ENCODE data around the gene NOL8. TPM values are rescaled to one million over a fixed set of nuclear protein-coding genes. Genes with fewer than 3 reads are reported as not detected.

Gene NOL8
- total and polyA plus RNA-seq, 3 donors from 2014 or later, result 12.5 to 60.5 (median 46.0) TPM

- no peak for TF ChIP-seq CTCF (IDR thresholded peaks at IDR 0.05)
- TF ChIP-seq POLR2A (IDR thresholded peaks at IDR 0.05), result no peak
- 77 to 84% methylated on average over 2 of the region's 2 CpGs for WGBS, 2 donors
- Histone ChIP-seq H3K9me3 (no peaks in the 10 kb centered on the region), H3K27me3 (no peaks in the 10 kb centered on the region), H3K4me1 (no peaks in the 10 kb centered on the region), H3K27ac (no peak overlapping the region), H3K36me3 (ENCODE audit: low read depth, missing control alignments) (no peaks in the 10 kb centered on the region), H3K4me3 (no peak overlapping the region)
- intact Hi-C loops (cut with DNase I; ENCODE audit: low total_unique reads), result no loop called here
- DNase-seq, result no peak
These were observed 34.3 kb upstream of the NOL8 start for GRCh38 chr9:92359394-92359995.

GRCh38 chr9:92353051-92353450 lies 27.9 kb upstream of the NOL8 start:
- Histone ChIP-seq H3K9me3 (no peaks in the 10 kb centered on the region), H3K36me3 (ENCODE audit: low read depth, missing control alignments) (no peaks in the 10 kb centered on the region), H3K27ac (no peak overlapping the region), H3K27me3 (no peaks in the 10 kb centered on the region), H3K4me1 (no peaks in the 10 kb centered on the region), H3K4me3 (no peak overlapping the region)
- TF ChIP-seq CTCF (IDR thresholded peaks at IDR 0.05) (no peak), POLR2A (IDR thresholded peaks at IDR 0.05) (no peak)
- DNase-seq, result no peak
- intact Hi-C loops (cut with DNase I; ENCODE audit: low total_unique reads), result no loop called here
- 94 to 95% methylated on average over 6 of the region's 6 CpGs for WGBS, 2 donors

GRCh38 chr9:92350740-92351133 lies 25.6 kb upstream of the NOL8 start:
- Histone ChIP-seq H3K36me3 (ENCODE audit: low read depth, missing control alignments) (no peaks in the 10 kb centered on the region), H3K4me1 (no peaks in the 10 kb centered on the region), H3K27me3 (no peaks in the 10 kb centered on the region), H3K27ac (peak overlapping the region; percentile 18 to 65), H3K9me3 (no peaks in the 10 kb centered on the region), H3K4me3 (no peak overlapping the region)
- no peak for DNase-seq
- intact Hi-C loops (cut with DNase I; ENCODE audit: low total_unique reads), result no loop called here
- TF ChIP-seq CTCF (IDR thresholded peaks at IDR 0.05) (no peak), POLR2A (IDR thresholded peaks at IDR 0.05) (no peak)

- H3K27ac ChIP-seq, result peak overlapping the region; percentile 18 to 65
- intact Hi-C loops (cut with DNase I; ENCODE audit: low total_unique reads), result loop anchor here (10.0 kb wide), 1 partner anchor 295 kb away; no protein-coding TSS in a partner anchor
- H3K4me1 ChIP-seq, result no peaks in the 10 kb centered on the region
- 61 to 63% methylated on average over 7 of the region's 7 CpGs for WGBS, 2 donors
- H3K9me3 ChIP-seq, result no peaks in the 10 kb centered on the region
- H3K27me3 ChIP-seq, result no peaks in the 10 kb centered on the region
- TF ChIP-seq CTCF (IDR thresholded peaks at IDR 0.05), result no peak
- no peak for DNase-seq
- H3K4me3 ChIP-seq, result no peak overlapping the region
- no peaks in the 10 kb centered on the region for H3K36me3 ChIP-seq (ENCODE audit: low read depth, missing control alignments)
These were observed 24.9 kb upstream of the NOL8 start for GRCh38 chr9:92349771-92350739.

Measured in testis (tissue), 3 donors.